Measurements from ENCODE around the gene CKS1B.

Gene CKS1B

GRCh38 chr1:154988058-154988954, 13.8 kb downstream of the CKS1B start:
- no peak for DNase-seq

GRCh38 chr1:154989195-154989860, 14.8 kb downstream of the CKS1B start:
- no peak for DNase-seq

GRCh38 chr1:154990276-154990675, 15.8 kb downstream of the CKS1B start:
- DNase-seq: no peak

GRCh38 chr1:154992721-154993571, 18.5 kb downstream of the CKS1B start:
- no peak for DNase-seq

- DNase-seq: no peak
Measured at GRCh38 chr1:154993572-154994268, 19.2 kb downstream of the CKS1B start, which contains the start of gene LENEP. Gene LENEP (plus strand): TSS chr1:154993586. CDS start chr1:154993608, 22 bp downstream.

- DNase-seq: no peak
Measured at GRCh38 chr1:154994269-154994587, 19.7 kb downstream of the CKS1B start.

- DNase-seq: no peak
Measured at GRCh38 chr1:154994591-154994990, 20.1 kb downstream of the CKS1B start.

GRCh38 chr1:154995301-154995983, 21.0 kb downstream of the CKS1B start:
- peak; percentile 18 for DNase-seq

GRCh38 chr1:154996966-154997701, 22.7 kb downstream of the CKS1B start:
- DNase-seq: no peak

- peak; percentile 18 for DNase-seq
Measured at GRCh38 chr1:154998201-154998780, 23.8 kb downstream of the CKS1B start.

GRCh38 chr1:154998818-154999570, 24.5 kb downstream of the CKS1B start:
- DNase-seq: peak; percentile 90

- DNase-seq: peak; percentile 68
Measured at GRCh38 chr1:154999571-155000410, 25.3 kb downstream of the CKS1B start.

GRCh38 chr1:155000411-155000725, 25.9 kb downstream of the CKS1B start:
- no peak for DNase-seq

GRCh38 chr1:155000726-155001424, 26.4 kb downstream of the CKS1B start:
- peak; percentile 90 for DNase-seq

GRCh38 chr1:155001425-155001674, 26.9 kb downstream of the CKS1B start:
- no peak for DNase-seq

GRCh38 chr1:155001675-155002463, 27.4 kb downstream of the CKS1B start:
- DNase-seq: peak; percentile 100

GRCh38 chr1:155002464-155003226, 28.2 kb downstream of the CKS1B start, which contains the start of gene ZBTB7B:
Gene ZBTB7B (plus strand): TSS chr1:155002802. CDS start chr1:155014661, 11,859 bp downstream.
- peak; percentile 8 for DNase-seq
